Measurements from ENCODE around the gene DESI1.
"Not testable (repeated sequence)": the region's sequence is repeated elsewhere in the genome, so short reads cannot be mapped to it uniquely, and the experiment has no call there.

DESI1 gene

GRCh38 chr22:41558241-41558630, 62.6 kb downstream of the DESI1 start:
- not testable (repeated sequence) for DNase-seq (ENCODE audit: low read depth, low spot score)

DNA sequence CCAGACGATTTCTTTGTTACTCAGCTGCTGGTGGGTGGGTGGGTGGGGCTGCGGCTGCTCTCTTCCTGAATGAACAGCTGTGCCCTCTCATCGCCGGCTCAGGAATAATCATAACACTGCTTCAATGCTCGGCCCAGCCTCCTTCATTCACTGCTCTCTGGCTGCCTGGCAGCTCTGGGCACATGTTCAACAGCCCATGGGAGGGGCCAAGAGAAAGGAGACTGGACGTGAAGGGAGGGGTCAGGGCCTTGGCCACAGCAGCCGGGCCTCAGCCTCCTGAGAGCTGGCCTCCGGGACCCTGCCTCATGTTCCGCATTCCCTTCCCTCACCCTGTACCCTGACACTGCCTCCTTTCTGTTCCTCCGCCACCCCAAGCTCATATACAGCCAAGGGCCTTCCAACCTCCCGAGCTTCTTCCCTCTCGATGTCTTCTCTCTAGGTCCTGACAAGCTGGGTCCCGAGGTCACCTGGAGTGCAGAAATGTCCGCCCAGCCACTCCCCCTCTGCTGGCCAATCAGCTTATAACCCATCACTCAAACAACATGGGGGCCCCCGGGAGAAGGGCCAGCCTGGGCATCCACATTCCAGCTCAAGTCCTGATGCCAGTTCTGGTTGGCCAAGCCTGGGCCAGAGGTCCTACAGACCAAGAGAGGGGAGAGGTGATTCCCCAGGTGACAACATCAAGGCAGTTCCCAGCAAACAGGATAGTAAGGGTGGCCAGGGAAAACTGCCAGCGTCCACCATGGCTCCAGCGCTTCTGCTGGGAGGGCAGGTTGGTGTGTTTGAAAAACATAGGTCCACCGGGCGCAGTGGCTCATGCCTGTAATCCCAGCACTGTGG, 63.2 kb downstream of the DESI1 start:
- DNase-seq (ENCODE audit: low read depth, low spot score): no peak

DNA sequence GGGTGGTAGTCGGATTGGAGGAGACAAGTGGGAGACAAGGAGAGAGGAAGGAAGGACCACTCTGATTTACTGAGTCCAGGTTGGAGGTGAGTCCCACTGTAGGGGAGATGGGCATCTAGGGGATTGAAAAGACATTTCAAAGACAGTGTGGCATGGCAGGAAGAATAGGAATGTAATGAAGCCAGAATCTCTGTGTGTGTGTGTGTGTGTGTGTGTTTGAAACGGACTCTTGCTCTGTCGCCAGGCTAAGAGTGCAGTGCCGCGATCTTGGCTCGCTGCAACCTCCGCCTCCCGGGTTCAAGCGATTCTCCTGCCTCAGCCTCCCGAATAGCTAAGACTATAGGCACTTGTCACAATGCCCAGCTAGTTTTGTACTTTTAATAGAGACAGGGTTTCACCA, 64.3 kb downstream of the DESI1 start:
- DNase-seq (ENCODE audit: low read depth, low spot score): no peak

- DNase-seq (ENCODE audit: low read depth, low spot score): no peak
Observed at GRCh38 chr22:41555325-41555982, 65.4 kb downstream of the DESI1 start.

- DNase-seq (ENCODE audit: low read depth, low spot score): no peak
Observed at GRCh38 chr22:41551877-41552582, 68.8 kb downstream of the DESI1 start.

- DNase-seq (ENCODE audit: low read depth, low spot score): no peak
Observed at GRCh38 chr22:41550952-41551491, 69.8 kb downstream of the DESI1 start.

DNA sequence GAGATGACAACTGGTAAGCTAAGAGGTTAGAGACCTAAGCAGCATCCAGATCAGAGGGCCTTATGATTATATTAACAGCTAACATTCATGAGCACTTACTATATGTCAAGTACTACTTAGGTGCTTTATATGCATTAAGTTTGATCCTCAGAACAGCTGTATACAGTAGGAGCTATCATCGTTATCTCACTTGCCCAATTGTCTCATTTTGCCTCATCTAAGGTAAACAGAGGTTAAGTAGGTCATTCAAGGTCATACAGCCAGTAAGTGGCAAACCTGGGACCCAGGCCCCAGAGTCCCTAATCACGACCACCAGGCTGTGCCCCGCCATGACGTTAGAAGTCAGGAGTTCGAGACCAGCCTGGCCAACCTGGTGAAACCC, 72.0 kb downstream of the DESI1 start:
- no peak for DNase-seq (ENCODE audit: low read depth, low spot score)
